NCI-H774 (cell line): ENCODE results near the gene MTHFD1.

Experiments
- DNase-seq: peaks from one replicate; lab custom pipeline; 2025; lab: John Stamatoyannopoulos, UW

The MTHFD1 gene

DNA sequence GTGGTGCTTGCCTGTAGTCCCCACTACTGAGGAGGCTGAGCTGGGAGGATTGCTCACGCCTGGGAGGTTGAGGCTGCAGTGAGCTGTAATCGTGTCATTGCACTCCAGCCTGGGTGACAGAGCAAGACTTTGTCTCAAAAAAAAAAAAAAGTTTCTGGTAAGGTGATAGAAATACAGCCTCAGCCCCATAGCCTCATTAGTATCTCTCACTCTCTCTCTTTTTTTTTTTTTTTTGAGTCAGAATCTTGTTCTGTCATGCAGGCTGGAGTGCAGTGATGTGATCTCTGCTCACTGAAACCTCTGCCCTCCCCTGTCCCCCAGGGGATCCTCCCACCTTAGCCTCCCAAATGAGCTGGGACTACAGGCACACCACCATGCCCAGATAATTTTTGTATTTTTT, 19.2 kb downstream of the MTHFD1 start:
- DNase-seq, result no peak

DNA sequence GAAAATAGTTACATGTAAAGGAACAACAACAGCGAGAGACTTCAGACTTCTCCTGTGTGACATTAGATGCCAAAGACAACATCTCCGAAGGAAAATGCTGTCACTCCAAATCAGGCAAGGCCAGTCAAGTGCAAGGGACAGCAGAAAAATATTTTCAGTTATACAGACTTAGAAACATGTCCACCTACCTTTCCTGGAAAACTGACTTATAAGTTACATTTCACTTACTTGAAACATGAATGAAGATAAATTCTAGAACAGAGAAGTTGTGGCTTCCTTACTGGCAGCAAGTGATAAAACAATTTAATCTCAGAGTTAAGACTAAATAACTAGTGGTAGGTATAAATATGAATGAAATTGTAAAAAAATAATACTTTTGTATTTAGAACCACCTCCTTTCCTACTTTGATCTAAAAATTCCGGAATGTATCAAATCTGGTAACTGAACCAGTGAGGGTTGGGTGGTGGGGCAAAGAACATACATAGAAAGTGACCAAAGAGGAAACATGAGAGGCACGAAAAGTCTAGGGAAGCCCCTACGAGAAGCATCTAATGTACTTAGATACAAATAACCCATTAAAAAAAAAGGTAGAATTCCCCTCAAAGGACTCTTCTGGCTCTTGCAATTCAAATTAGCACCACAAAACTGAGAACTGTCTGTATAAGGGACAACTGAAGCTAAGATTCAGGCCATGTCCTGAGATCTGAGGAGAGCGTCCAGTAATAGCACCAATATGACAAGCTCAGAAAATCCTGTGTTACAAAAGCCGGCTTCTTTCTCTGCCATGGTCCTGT, 21.2 kb downstream of the MTHFD1 start:
- DNase-seq, result no peak

DNA sequence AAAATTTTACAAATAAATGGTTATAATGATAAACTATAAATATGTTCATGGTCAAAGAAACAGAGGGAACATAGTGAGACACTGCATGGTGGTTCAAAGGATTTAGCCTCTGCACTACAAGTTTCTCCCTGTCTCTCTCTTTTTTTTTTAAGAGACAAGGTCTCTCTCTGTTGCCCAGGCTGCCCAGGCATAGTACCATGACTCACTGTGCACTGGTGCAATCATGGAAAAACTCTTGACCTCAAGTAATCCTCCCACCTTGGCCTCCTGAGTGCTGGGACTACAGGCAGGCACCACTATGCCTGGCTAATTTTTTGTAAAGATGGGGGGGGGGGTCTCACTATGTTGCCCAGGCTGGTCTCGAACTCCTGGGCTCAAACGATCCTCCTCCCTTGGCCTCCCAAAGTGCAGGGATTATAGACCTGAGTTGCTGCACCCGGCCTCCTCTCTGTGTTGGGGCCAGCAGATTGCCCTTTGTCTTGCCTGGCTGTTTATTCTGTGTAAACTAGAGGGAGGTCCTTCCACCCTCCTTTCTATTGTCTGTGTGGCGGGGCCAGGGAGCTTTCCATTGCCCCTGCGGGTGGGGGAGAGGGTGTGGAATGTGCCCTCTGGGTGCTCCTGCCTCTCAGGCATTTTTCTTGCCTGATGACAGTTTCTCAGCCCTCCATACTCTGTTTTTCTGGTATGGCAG, 22.1 kb downstream of the MTHFD1 start:
- DNase-seq, result no peak

DNA sequence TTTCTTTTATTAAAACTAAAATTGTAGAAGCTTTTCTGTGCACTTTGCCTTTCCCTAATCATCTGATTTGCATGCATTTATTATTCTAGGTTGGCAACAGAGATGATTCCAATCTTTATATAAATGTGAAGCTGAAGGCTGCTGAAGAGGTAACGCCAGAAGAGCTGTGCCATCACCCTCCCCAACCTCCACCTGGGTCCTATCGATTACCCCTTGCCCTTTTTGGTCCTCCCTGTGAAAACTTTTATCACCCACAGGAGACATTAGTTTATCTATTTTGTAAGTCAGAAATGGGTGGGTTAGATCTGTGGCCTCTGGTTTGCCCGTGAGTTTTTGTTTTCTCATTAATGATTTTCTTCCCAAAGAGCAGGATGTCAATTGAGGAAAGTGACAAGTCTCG, 22.8 kb downstream of the MTHFD1 start:
- no peak for DNase-seq

DNA sequence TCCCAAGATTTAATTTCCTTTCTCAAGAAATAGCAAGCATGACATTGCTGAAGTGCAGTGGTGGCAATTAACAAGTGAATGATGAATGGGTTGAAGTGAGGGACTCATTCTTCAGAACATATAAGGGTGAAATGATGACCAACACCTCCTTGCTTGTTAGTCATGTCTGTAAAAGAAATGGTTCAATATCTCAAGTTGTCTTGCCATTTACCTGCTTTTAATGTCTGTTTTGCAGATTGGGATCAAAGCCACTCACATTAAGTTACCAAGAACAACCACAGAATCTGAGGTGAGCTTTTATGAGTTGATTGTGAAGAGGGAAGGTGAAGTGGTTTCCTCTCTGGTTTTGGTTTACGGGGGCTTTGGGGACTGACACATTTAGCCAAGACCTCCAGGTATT, 24.1 kb downstream of the MTHFD1 start:
- no peak for DNase-seq

DNA sequence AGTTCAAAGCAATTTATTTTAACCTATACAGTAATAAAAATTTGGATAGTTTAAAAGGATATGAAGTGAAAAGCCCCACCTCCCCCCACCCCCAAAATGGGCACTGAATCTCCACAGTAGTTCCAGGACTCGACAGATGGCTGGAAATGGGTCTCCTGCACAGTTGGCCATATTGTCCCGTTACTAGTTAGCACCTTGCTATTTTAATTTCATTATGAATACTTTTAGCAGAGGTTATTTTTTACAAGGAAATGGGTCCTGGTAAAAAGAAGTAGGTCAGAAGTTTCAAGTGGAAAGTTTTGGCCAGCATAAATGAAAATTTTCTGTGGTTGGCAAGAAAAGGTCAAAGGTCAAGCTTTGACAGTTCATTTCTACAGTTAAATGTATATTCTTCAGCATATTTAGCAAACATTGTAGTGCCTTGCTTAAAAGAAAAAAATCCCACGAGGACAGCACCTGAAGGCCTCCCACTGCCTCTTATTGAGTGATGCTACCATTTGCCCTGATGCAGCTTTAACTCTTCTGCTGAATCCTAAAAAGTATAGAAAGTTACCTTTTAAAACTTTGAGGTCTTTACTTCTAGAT, 28.3 kb downstream of the MTHFD1 start:
- DNase-seq, result no peak

DNA sequence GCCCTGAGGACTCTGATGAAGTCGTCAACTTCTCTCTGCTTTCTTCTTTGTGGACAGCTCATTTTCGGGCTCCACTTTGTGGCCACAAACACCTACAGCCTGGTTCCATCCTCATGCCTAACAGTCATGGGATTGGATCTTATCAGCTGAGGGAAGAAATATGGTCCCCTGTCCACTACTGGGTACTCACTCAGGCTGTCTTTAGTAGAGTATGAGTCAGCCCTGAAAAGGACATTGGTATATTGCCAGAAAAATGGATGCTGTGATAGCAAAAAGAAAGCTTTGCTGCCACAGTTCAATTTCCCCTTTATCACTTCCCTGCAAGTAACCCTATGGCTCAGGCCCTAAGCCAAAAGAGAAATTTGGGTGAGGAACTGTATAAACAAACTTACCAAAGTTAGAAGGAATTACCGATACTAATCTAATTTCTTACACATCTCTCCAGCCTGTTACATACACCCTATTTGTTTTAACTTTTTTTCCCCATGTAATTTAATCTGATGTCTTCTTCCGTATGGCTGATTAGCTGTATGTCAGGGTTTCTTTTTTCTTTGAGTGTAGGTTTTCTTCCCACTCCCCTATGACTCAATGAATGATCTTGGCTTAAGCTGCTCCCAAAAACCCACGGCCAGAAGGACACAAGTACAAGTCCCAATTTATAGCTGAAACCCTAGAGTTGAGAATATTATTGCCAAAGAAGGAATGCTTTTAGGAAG, 29.1 kb downstream of the MTHFD1 start:
- DNase-seq, result no peak

DNA sequence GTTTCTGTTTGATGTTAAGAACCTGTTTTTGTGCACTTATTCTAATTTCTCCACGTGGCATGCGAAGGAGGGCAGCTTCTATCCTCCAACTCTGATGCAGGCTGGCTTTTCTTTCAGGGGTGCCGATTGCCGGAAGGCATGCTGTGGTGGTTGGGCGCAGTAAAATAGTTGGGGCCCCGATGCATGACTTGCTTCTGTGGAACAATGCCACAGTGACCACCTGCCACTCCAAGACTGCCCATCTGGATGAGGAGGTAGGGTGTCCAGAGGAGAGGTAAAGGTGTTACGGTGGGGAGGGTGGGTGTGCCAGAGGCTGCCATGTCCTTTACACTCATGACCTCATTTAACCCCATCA, 29.6 kb downstream of the MTHFD1 start:
- no peak for DNase-seq

DNA sequence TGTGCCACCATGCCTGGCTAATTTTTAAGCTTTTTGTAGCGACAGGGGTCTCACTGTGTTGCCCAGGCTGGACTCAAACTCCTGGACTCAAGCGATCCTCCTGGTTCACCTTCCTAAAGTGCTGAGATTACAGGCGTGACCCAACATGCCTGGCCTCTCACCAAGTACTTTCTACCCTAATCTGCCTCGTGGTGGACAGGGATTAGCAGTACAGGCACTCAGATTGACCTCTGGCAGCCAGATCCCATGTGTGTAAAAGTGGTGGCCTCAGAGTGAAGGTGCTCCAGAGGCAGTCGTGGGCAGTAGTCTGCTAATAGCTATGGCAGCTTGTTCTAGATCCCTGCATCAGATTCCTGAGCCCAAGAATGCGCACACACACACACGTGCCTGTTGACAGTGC, 30.9 kb downstream of the MTHFD1 start:
- DNase-seq, result no peak

DNA sequence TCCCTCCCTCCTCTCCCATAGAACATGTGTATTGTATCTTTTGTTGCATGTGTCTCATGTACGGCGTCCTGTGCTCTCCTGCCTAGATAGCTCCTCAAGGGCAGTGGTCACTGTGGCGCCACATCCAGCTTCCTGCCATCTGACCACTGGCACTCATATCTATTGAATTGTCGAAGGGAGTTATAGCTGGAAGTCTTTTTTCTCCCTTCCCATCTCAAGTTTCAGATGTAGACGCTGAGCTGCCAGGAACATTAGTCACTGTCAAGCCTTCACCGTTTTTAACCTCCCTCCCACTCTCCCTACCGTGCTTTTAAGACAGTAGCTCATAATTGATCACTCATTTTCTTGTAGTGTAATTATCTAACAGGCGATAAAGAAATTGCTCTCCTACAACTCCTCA, 33.0 kb downstream of the MTHFD1 start:
- DNase-seq, result no peak

DNA sequence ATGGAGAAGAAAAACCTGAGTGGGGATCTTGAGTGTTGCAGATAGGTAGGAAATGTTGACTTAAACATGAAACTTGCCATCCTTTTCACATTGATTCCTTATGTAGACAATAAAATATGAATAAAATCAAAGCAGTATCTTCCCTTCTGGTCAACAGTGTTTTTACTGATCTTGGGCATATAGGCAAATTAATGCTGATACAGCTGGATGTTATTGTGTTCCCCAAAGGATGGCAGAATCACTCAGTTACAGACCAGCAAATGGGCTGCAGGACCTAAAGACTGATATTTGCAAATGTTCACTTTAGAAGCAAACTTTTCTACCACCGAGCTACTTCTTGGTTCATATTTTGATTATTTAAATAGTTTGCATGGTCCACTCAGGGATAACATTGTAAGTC, 33.9 kb downstream of the MTHFD1 start:
- DNase-seq, result no peak

DNA sequence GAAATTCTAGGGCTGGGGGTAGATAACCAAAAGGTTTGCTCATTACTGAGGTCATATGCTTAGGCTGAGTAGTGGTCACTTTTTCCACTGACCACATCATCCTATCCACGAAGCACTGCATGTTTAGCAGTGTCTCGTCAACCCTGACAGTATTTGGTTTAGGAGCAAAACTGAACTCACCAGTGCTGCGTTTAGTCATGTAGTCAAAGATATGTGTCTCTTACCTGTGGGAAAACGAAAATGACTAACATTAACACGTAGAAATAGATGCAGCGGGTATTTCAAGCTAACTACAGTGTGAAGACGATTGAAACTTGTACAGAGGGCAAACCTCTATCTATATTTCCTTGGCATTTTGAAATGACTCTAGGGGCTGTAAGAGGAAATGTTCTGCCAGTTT, 34.6 kb downstream of the MTHFD1 start:
- DNase-seq, result no peak

DNA sequence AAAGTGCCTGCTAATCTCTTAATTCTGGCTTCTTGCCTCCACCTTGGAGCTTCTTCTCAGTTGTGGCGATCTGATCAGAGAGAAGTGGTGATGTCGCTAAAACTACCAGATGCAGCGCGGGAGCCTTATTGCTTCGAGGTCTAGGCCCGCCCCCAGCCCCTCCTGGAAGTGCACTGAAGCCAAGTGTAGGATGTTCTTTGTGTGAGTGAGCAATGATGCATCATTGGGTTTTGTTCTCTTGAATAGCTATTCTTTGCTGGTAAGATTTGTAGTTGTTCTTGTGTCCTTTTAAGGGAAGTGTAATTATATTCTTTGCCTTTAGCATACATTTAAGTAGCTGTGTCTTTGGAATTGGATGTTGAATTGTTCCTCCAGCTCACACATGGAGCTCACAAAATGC, 35.8 kb downstream of the MTHFD1 start:
- DNase-seq, result no peak

DNA sequence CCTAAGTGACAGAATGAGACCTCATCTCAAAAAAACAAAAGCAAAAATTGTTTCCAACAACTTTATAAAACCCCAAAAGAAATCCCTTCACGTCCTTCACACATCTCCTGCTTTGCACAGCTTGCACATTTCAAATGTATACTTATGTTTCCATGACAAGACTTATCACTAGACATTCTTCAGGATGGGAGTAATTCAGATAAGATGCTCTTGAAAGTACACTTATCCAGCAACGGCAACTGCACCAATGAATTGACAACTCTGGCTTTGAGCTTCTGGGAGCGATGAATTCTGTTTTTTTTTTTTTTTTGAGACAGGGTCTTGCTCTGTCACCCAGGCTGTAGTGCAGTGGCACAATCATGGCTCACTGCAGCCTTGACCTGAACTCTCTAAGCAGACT, 46.4 kb downstream of the MTHFD1 start:
- DNase-seq, result no peak

DNA sequence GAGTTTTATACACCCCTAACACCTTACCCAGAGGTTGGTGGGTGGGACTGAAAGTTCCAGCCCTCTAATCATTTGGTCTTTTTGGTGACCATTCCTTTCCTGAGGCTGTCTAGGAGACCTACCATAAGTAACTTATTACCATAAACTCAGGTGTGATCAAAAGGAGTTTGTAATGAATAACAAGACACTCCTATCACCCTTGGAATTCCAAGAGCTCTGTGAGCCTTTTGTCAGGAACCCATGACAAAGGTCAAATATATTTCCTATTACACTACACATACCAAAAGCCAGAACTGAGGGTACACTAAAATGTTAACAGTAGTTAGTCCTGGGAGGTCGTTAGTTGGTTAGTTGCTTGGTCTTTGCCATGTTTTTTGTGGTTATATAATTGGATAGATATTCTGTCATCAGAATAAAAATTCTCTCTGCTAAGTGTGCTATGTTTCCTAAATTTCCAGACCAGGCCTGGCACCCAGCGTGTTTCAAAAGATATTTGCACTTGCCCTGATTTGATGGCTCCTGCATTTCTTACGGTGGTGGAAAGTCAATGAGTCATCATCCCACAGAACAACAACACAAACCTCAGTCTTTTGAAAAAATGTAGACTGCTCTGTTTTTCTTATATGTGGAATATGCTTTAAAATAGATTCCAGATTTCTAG, 50.2 kb downstream of the MTHFD1 start:
- DNase-seq, result no peak

DNA sequence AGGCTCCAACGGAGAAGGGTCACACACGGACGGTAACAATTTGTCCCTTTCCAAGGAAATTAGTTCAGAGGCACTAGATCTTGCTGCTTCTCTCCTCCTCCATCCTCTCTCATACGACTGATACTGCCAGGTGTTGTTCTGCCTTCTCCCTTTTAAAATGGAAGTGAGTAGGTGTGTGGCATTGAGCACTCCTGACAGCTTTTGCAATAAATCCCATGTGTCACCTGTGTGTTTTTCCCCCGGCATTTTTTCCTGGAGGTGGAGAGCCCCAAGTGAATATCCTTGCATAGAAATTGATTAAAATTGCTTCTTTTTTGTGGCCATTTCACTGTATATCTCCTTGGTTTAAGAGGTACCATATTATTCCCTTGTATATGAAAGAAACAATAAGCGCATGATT, 51.0 kb downstream of the MTHFD1 start:
- DNase-seq, result no peak

DNA sequence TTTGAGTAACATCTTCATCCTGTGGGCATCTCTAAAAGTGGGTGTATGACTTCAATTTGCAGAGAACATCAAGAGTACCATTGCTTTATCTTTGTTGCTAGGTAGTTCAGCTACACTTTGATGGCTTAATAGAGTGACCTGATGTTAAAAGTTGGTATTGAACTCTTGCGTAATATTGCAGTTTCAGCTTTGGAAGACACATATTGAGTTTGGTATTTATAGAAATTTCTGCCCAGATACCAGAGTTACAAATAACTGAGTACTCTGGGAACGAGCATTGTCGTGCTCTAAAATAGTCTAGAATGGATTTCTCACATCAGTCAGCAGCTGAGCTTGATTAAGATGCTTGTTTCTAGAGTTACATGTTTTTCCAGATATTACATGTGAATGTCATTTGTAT, 52.3 kb downstream of the MTHFD1 start:
- no peak for DNase-seq

DNA sequence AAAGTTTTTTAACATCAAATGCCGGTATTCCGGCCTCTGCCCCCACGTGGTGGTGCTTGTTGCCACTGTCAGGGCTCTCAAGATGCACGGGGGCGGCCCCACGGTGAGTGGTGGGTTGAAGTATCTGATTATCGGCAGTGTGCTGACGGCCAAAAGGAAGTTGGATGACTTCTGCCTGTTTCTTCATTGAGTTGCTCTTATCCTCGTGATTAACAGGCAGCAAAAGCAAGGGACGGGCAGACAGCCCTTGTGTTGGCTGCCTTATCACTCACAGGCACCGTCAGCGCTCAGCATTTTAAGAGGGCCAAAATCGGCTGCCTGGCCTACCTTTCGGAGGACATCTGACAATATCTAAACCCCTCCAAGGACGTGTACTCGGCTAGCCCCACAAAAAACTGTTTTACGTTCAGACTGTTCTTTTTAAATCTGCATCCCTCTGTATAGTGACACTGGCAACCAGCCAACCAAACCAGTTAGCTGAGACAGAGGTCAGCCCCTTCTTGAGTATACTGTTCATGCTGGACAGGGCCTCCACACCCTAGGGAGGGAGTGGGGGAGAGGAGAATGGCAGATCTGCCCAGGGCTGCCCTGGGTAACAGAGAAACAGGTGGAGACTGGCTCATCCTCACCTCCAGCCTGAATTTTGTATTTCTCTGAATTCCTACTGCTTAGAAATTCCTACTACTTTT, 54.3 kb downstream of the MTHFD1 start:
- DNase-seq, result no peak

DNA sequence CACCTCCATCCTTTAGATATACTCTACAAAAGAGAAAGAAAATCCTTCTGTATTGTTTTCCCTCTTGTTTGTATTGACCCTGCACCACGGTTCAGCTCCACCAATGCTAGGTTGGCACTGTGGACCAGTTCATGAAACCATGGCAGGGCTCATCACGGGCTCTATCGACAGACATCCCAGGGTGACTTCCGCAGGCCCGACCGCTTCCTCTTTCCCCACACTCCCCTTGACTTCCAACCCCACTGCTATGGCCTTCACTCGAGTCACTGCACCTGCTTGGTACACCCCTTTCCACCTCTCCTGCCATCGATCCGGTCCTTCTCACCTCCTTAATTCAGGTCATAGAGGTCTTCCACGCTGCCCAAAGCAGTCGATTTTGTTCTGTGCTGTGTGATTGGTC, 56.0 kb downstream of the MTHFD1 start:
- no peak for DNase-seq

DNA sequence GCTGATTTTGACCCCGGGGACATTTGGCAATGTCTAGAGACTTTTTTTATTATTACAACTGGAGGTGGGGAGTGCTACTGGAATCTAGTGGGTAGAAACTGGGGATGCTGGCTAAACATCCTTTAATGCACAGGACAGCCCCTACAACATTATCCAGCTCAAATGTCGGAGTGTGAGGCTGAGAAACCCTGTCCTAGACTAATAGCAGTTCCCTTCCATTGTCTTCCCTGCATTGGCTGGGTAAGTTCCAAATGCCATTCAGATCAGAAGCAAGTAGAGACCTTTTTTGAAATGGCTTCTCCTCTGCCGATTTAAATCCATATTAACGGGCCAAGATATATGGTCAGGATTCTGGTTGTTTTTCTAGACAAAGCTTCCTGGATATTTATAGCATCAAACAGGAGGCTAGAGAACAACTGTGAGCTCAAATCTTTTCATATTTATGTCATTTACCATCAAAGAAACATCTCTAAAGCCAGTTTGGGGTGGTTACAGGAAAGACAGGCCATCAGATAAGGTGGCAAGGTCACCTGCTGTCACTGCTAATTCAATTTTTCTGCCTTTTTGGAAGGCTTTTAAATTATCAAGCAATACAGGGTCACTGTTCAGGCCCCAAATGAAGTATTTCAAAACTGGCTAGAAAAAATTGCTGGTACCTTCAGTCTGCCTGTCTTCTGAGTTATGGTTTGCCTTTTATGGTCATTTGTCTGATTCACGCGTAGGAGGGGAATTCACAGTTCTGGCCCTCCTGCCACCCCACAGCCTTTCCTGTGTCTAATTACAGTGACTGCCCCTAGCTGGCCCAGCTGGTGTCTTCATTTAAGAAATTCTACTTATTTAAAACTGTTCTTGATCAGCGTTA, 57.1 kb downstream of the MTHFD1 start:
- no peak for DNase-seq
